ENCODE data around the gene SNRPA. TPM values are rescaled to one million over a fixed set of nuclear protein-coding genes. Genes with fewer than 3 reads are reported as not detected.
"Not testable (repeated sequence)": the region's sequence is repeated elsewhere in the genome, so short reads cannot be mapped to it uniquely, and the experiment has no call there.

Gene SNRPA
- total RNA-seq, 1 experiment from 2014 or later: 375 TPM

- no peak for DNase-seq (ENCODE audit: low read depth)
These were observed 7.1 kb upstream of the SNRPA start for GRCh38 chr19:40743926-40744325.

- no peak for DNase-seq (ENCODE audit: low read depth)
These were observed 6.2 kb upstream of the SNRPA start for GRCh38 chr19:40744554-40745401.

GRCh38 chr19:40745402-40745780 is 5.6 kb upstream of the SNRPA start:
- no peak for DNase-seq (ENCODE audit: low read depth)

GRCh38 chr19:40747536-40747935 is 3.5 kb upstream of the SNRPA start:
- no peak for DNase-seq (ENCODE audit: low read depth)

- DNase-seq (ENCODE audit: low read depth): peak; percentile 100
These were observed 737 bp upstream of the SNRPA start, which contains the start of gene ACTMAP for GRCh38 chr19:40750058-40750873. Gene ACTMAP, minus strand, starts transcription at chr19:40750477. Its CDS starts 674 bp downstream, at chr19:40749803.

- no peak for DNase-seq (ENCODE audit: low read depth)
These were observed 1.3 kb downstream of the SNRPA start for GRCh38 chr19:40752257-40752781.

GRCh38 chr19:40754611-40755247 is 3.7 kb downstream of the SNRPA start:
- no peak for DNase-seq (ENCODE audit: low read depth)

GRCh38 chr19:40755248-40755624 is 4.2 kb downstream of the SNRPA start:
- DNase-seq (ENCODE audit: low read depth): no peak

- no peak for DNase-seq (ENCODE audit: low read depth)
These were observed 4.8 kb downstream of the SNRPA start for GRCh38 chr19:40755791-40756190.

- no peak for DNase-seq (ENCODE audit: low read depth)
These were observed 5.6 kb downstream of the SNRPA start for GRCh38 chr19:40756502-40757110.

GRCh38 chr19:40758491-40758890 is 7.5 kb downstream of the SNRPA start:
- DNase-seq (ENCODE audit: low read depth): no peak

GRCh38 chr19:40759352-40759751 is 8.3 kb downstream of the SNRPA start:
- no peak for DNase-seq (ENCODE audit: low read depth)

GRCh38 chr19:40762754-40763470 is 11.9 kb downstream of the SNRPA start:
- DNase-seq (ENCODE audit: low read depth): no peak

- no peak for DNase-seq (ENCODE audit: low read depth)
These were observed 12.5 kb downstream of the SNRPA start for GRCh38 chr19:40763526-40763925.

GRCh38 chr19:40763963-40764362 is 13.0 kb downstream of the SNRPA start:
- no peak for DNase-seq (ENCODE audit: low read depth)

GRCh38 chr19:40766385-40766784 is 15.4 kb downstream of the SNRPA start:
- DNase-seq (ENCODE audit: low read depth): not testable (repeated sequence)

GRCh38 chr19:40768869-40769268 is 17.9 kb downstream of the SNRPA start:
- DNase-seq (ENCODE audit: low read depth): no peak

GRCh38 chr19:40771101-40771862 is 20.3 kb downstream of the SNRPA start:
- DNase-seq (ENCODE audit: low read depth): peak; percentile 66

GRCh38 chr19:40774916-40775631 is 24.1 kb downstream of the SNRPA start, which contains the start of gene MIA:
Gene MIA, plus strand, starts transcription at chr19:40775521. Its CDS starts 22 bp downstream, at chr19:40775543.
- peak; percentile 80 for DNase-seq (ENCODE audit: low read depth)

Data from HT1080 (cell line).